HEK293 (cell line): ENCODE results near the gene KRT79.

Experiments
- CTCF ChIA-PET: fragments of 350-600 bp; formaldehyde crosslinking; extraction: SDS; loops from one replicate; lab custom pipeline; 2021; ENCODE audit warnings: antibody characterized with exemption; lab: Yijun Ruan, JAX
- POLR2A ChIA-PET: fragments of 300-600 bp; formaldehyde crosslinking; extraction: SDS; loops from one replicate; lab custom pipeline; 2020; ENCODE audit warnings: antibody characterized with exemption, inconsistent platforms; lab: Yijun Ruan, JAX
- H3K27ac ChIP-seq: fragments of 200-500 bp; sonication (Bioruptor generic); 2 replicates; pipeline ENCODE4 v1.5.1; 2014; ENCODE audit warnings: low read depth, low read length, control low read depth, inconsistent platforms; ENCODE audit errors: extremely low read depth
- H3K36me3 ChIP-seq, 2 experiments: fragments of 200-500 bp in 1 of 2; sonication (Bioruptor generic) in 1 of 2; 1 replicate in 1 of 2; 2 replicates in 1 of 2; pipeline ENCODE4 v1.5.1; 2014 to 2017; ENCODE audit warnings: inconsistent platforms in 2 of 2, low read length in 2 of 2; ENCODE audit not compliant: control insufficient read depth in 2 of 2, insufficient read depth in 1 of 2
- H3K4me1 ChIP-seq: fragments of 200-500 bp; sonication (Bioruptor generic); 2 replicates; pipeline ENCODE4 v1.5.1; 2014; ENCODE audit warnings: mild to moderate bottlenecking, low read length, inconsistent platforms; ENCODE audit not compliant: control insufficient read depth, insufficient read depth
- H3K4me3 ChIP-seq: 2 replicates; pipeline ENCODE4 v1.5.1; 2011; ENCODE audit warnings: low read depth, mild to moderate bottlenecking, control low read depth, low read length, moderate library complexity
- H3K9me3 ChIP-seq: fragments of 200-500 bp; sonication (Bioruptor generic); 2 replicates; pipeline ENCODE4 v1.5.1; 2014; ENCODE audit warnings: low read depth, low read length, inconsistent platforms; ENCODE audit not compliant: control insufficient read depth, insufficient read depth
- CTCF ChIP-seq: fragments of 450-650 bp; formaldehyde crosslinking; IDR thresholded peaks from 2 replicates; pipeline ENCODE4 v1.5.1; 2016; ENCODE audit warnings: missing biosample characterization, missing genetic modification characterization
- EGR2 ChIP-seq: fragments of 450-650 bp; formaldehyde crosslinking; IDR thresholded peaks from 2 replicates; pipeline ENCODE4 v1.5.1; 2016; ENCODE audit warnings: low read depth, missing biosample characterization, missing genetic modification characterization
- HIC1 ChIP-seq: fragments of 450-650 bp; formaldehyde crosslinking; IDR thresholded peaks from 2 replicates; pipeline ENCODE4 v1.5.1; 2016; ENCODE audit warnings: missing biosample characterization, missing genetic modification characterization
- HOXC10 ChIP-seq: sonication (generic); formaldehyde crosslinking; IDR thresholded peaks from 2 replicates; pipeline ENCODE4 v1.8.1; 2023; ENCODE audit warnings: mild to moderate bottlenecking, missing genetic modification reagents
- MYNN ChIP-seq: fragments of 450-650 bp; formaldehyde crosslinking; IDR thresholded peaks from 2 replicates; pipeline ENCODE4 v1.5.1; 2016; ENCODE audit warnings: missing biosample characterization, missing genetic modification characterization, borderline replicate concordance
- MZF1 ChIP-seq: fragments of 450-650 bp; formaldehyde crosslinking; IDR thresholded peaks from 2 replicates; pipeline ENCODE4 v1.5.1; 2017; ENCODE audit warnings: missing biosample characterization, missing genetic modification characterization, borderline replicate concordance
- OSR2 ChIP-seq: fragments of 450-650 bp; formaldehyde crosslinking; IDR thresholded peaks from 2 replicates; pipeline ENCODE4 v1.5.1; 2016; ENCODE audit warnings: missing biosample characterization, missing genetic modification characterization
- PATZ1 ChIP-seq: fragments of 450-650 bp; formaldehyde crosslinking; IDR thresholded peaks from 2 replicates; pipeline ENCODE4 v1.5.1; 2016; ENCODE audit warnings: missing biosample characterization, missing genetic modification characterization
- SCRT2 ChIP-seq: fragments of 450-650 bp; formaldehyde crosslinking; IDR thresholded peaks from 2 replicates; pipeline ENCODE4 v1.5.1; 2016; ENCODE audit warnings: missing biosample characterization, missing genetic modification characterization
- ZBTB17 ChIP-seq: fragments of 450-650 bp; formaldehyde crosslinking; IDR thresholded peaks from 2 replicates; pipeline ENCODE4 v1.5.1; 2016; ENCODE audit warnings: missing biosample characterization, missing genetic modification characterization
- ZBTB20 ChIP-seq: fragments of 450-650 bp; formaldehyde crosslinking; IDR thresholded peaks from 2 replicates; pipeline ENCODE4 v1.5.1; 2016; ENCODE audit warnings: missing biosample characterization, missing genetic modification characterization
- ZBTB44 ChIP-seq: fragments of 450-650 bp; IDR thresholded peaks from 2 replicates; pipeline ENCODE4 v1.5.1; 2018; ENCODE audit warnings: missing biosample characterization, mild to moderate bottlenecking, missing genetic modification characterization
- ZBTB48 ChIP-seq: fragments of 450-650 bp; formaldehyde crosslinking; IDR thresholded peaks from 2 replicates; pipeline ENCODE4 v1.5.1; 2016; ENCODE audit warnings: missing biosample characterization, missing genetic modification characterization
- ZBTB6 ChIP-seq: fragments of 450-650 bp; formaldehyde crosslinking; IDR thresholded peaks from 2 replicates; pipeline ENCODE4 v1.5.1; 2017; ENCODE audit warnings: missing biosample characterization, missing genetic modification characterization
- ZFHX2 ChIP-seq: fragments of 450-650 bp; formaldehyde crosslinking; conservative IDR thresholded peaks from 2 replicates; pipeline ENCODE4 v1.5.1; 2016; ENCODE audit warnings: missing biosample characterization, missing genetic modification characterization
- ZFP3 ChIP-seq: fragments of 450-650 bp; formaldehyde crosslinking; IDR thresholded peaks from 2 replicates; pipeline ENCODE4 v1.5.1; 2016; ENCODE audit warnings: low read depth, missing biosample characterization, missing genetic modification characterization
- ZIC2 ChIP-seq: fragments of 450-650 bp; formaldehyde crosslinking; IDR thresholded peaks from 2 replicates; pipeline ENCODE4 v1.5.1; 2016; ENCODE audit warnings: missing biosample characterization, missing genetic modification characterization
- ZNF174 ChIP-seq: fragments of 450-650 bp; formaldehyde crosslinking; IDR thresholded peaks from 2 replicates; pipeline ENCODE4 v1.5.0; 2017; ENCODE audit warnings: missing biosample characterization, mild to moderate bottlenecking, missing genetic modification characterization
- ZNF19 ChIP-seq: fragments of 450-650 bp; formaldehyde crosslinking; IDR thresholded peaks from 2 replicates; pipeline ENCODE4; 2016; ENCODE audit warnings: missing biosample characterization, missing genetic modification characterization, low read depth
- ZNF350 ChIP-seq: fragments of 450-650 bp; formaldehyde crosslinking; IDR thresholded peaks from 2 replicates; pipeline ENCODE4 v1.5.0; 2017; ENCODE audit warnings: missing biosample characterization, mild to moderate bottlenecking, missing genetic modification characterization
- ZNF433 ChIP-seq: fragments of 450-650 bp; formaldehyde crosslinking; IDR thresholded peaks from 2 replicates; pipeline ENCODE4 v1.5.1; 2016; ENCODE audit warnings: missing biosample characterization, missing genetic modification characterization, low read depth
- ZNF449 ChIP-seq: fragments of 450-650 bp; formaldehyde crosslinking; IDR thresholded peaks from 2 replicates; pipeline ENCODE4 v1.5.1; 2017; ENCODE audit warnings: missing biosample characterization, mild to moderate bottlenecking, missing genetic modification characterization, moderate library complexity
- ZNF473 ChIP-seq: fragments of 450-650 bp; formaldehyde crosslinking; IDR thresholded peaks from 2 replicates; pipeline ENCODE4 v1.5.1; 2017; ENCODE audit warnings: missing biosample characterization, missing genetic modification characterization
- ZNF558 ChIP-seq: fragments of 450-650 bp; formaldehyde crosslinking; IDR thresholded peaks from 2 replicates; pipeline ENCODE4 v1.5.1; 2016; ENCODE audit warnings: missing biosample characterization, missing genetic modification characterization
- ZNF768 ChIP-seq: fragments of 450-650 bp; formaldehyde crosslinking; IDR thresholded peaks from 2 replicates; pipeline ENCODE4 v1.5.1; 2018; ENCODE audit warnings: missing biosample characterization, mild to moderate bottlenecking, missing genetic modification characterization
- ZSCAN4 ChIP-seq: fragments of 450-650 bp; formaldehyde crosslinking; IDR thresholded peaks from 2 replicates; pipeline ENCODE4 v1.5.1; 2017; ENCODE audit warnings: missing biosample characterization, missing genetic modification characterization

The KRT79 gene

GRCh38 chr12:52838609-52839435 is 4.7 kb upstream of the KRT79 start:
- no peak overlapping the region for H3K27ac ChIP-seq
- H3K36me3 ChIP-seq, result no peaks in the 10 kb centered on the region
- ChIA-PET POLR2A (no interaction called here), CTCF (interaction anchor here (0.5 to 2.2 kb wide), 6 partner anchors 27 to 699 kb away, joined by 3 to 6 read pairs (median 4); no protein-coding TSS in a partner anchor)
- H3K4me3 ChIP-seq, result no peak overlapping the region
- no peaks in the 10 kb centered on the region for H3K9me3 ChIP-seq
- no peaks in the 10 kb centered on the region for H3K4me1 ChIP-seq
- TF ChIP-seq HOXC10 (no peak), ZBTB44 (no peak), MYNN (tag by site-specific recombination) (no peak), ZFHX2 (tag by site-specific recombination) (peak; percentile 80), ZFP3 (no peak), ZNF449 (0 out of 2 replicates have a peak, but pooled peaks have one; percentile 16), MZF1 (tag by site-specific recombination) (no peak), SCRT2 (tag by site-specific recombination) (peak; percentile 65), ZNF558 (tag by site-specific recombination) (no peak), ZNF473 (no peak), EGR2 (peak; percentile 73), ZNF433 (no peak), ZIC2 (tag by site-specific recombination) (peak; percentile 82), ZBTB6 (tag by site-specific recombination) (peak; percentile 61; the same call in 1 of the 2 replicates), ZBTB48 (tag by site-specific recombination) (no peak), ZNF768 (tag by site-specific recombination) (no peak), ZNF174 (tag by site-specific recombination) (no peak), ZNF350 (no peak), CTCF (tag by site-specific recombination) (no peak), OSR2 (tag by site-specific recombination) (no peak), ZSCAN4 (tag by site-specific recombination) (no peak), ZBTB17 (tag by site-specific recombination) (peak; percentile 63), ZBTB20 (tag by site-specific recombination) (no peak), HIC1 (tag by site-specific recombination) (no peak), PATZ1 (tag by site-specific recombination) (no peak), ZNF19 (tag by site-specific recombination) (no peak)
